GM18511 (cell line): ENCODE results near the gene ILKAP.

Experiments used
- ATAC-seq: cut with Tn5 transposase; IDR thresholded peaks from one replicate; pipeline ENCODE4 v1.9.1; 2021; ENCODE audit warnings: mild to moderate bottlenecking, moderate library complexity; ENCODE audit not compliant: unreplicated experiment

The ILKAP gene

DNA sequence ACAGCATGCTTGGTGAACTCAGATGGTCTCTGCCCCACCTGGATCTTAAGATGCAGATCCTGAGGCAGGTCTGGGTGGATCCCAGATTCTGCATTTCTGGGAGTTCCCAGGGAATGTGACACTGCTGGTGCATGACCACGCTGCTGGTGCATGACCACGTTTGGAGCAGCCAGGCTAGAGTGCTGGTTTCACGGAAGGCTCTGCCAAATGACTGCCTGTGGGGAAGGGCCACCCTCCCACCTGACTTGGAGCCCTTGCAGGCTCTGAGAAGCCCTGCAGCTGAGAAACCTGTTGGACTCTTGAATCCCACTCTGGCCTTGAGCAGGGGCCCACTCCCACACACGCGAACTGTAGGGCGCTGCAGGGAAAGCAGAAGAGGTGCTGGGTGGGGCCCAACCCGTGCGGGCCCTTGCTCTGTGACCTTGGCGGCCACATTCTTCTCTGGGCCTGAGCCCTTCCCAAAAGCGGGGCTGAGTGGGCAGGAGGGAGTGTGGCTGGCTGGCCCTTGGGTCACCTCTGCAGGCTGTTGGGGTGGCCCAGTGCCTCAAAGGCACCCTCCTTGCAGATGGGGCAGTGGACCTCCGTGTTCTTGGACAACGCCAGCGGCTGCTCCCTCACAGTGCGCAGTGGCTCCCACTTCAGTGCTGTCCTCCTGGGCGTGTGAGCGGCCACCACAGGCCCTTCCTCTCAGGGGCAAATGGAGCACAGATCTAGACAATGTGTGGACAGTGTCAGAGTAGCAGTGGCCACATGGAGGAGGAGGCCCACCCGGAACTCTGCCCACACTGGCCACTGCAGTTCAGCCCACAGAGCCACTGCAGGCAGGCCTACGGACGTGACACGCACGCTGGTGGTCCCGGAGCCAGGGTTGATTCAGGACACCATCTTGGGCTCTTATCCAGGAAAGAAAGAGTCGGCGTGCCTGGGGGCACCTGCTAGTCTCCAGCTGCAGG is 36.8 kb downstream of the ILKAP start:
- ATAC-seq, result no peak

DNA sequence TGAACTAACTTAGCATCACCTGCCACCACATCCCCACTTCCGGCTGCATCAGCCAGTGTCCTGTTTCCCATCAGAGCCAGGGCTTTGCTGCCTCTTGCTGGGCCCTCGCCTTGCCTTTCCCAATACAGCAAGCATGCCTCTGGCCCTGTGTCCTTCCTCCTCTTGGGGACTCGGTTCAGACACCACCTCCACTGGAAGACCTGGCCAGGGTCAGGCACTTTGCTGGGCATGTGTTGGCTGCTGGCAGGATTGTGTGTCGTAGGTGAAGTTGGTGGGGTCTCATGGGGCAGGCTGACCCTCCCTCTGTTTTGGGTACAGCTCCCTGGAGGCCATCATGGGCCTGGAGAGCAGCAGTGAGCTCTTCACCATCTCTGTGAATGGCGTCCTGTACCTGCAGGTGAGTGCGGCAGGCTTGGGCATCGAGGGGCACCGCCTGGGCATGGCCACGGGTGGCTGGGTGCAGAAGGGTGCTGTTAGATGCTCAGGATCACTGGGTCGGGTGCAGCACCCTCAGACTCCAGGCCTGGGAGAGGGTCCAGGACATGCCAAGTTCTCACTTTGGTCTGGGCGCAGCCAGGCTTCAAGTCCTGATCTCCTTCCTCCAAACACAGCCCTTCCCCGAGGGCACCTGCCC is 38.1 kb downstream of the ILKAP start:
- no peak for ATAC-seq

DNA sequence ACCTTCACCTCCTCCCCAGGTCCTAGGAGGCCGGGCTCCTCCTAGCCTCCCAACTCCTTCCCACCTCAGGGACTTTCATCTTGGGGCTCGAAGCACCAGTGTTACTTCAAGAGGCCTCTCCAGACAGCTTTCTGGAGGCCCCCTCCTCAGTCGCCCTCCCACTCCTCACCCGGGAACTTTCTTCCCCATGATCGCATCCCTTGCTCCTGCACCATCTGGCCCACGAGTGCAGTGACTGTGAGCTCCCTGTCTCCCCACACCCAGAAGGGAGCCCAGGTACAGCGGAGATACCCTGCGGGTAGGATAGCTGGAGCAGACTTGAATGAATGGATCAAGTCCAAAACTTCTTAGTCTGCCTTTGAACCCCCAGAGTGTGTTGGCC is 38.6 kb downstream of the ILKAP start:
- no peak for ATAC-seq

DNA sequence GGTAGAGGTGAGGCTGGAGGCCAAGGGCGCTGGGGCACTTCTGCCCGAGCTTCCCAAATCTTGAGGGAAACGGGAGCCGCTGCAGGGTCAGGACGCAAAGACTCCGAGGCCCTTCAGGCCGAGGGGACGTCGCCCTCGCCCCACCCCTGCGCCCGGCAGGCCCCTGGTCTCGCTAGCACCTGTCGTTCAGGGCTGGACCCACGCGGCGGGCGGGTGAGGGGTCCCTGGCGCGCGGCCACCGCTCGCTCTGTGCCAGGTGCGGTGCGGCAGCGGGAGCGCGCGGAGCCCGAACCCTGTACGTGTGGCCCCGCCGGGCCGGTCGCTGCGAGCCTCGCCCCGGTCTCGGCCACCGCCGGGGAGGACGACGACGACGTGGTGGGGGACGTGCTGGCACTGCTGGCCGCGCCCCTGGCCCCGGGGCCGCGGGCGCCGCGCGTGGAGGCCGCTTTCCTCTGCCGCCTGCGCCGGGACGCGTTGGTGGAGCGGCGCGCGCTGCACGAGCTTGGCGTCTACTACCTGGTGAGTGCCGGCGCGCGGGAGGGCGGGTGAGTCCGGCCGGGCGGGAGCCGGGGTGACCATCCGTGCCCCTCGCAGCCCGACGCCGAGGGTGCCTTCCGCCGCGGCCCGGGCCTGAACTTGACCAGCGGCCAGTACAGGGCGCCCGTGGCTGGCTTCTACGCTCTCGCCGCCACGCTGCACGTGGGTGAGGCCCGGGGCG is 39.9 kb downstream of the ILKAP start:
- ATAC-seq, result no peak

DNA sequence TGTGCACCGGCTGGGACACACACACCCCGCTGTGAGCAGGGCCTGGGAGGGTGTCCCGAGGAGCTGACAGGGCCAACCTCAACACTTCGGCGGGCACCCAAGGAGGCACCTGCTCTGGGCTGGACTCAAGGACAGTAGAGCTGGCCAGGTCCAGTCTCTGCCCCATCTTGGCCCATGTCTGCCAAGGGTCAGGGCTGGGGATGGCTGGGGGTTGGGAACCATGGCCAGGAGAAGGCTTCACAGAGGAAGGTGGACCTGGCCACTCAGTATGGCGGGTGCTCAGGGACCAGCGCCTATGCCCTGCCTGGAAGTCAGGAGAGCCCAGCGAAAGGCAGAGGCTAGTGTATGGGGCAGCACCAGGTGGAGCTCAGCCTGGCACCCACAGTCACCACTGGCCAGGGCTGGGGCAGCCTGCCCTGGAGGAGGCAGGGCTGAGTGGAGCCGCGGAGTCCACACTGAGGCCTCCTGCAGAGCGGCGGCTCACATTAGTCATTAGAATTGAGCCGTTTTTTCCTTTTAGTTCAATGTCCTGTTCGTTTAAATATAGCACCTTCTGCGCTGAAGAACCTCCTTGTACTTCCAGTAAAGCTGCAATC is 40.6 kb downstream of the ILKAP start:
- ATAC-seq, result no peak

DNA sequence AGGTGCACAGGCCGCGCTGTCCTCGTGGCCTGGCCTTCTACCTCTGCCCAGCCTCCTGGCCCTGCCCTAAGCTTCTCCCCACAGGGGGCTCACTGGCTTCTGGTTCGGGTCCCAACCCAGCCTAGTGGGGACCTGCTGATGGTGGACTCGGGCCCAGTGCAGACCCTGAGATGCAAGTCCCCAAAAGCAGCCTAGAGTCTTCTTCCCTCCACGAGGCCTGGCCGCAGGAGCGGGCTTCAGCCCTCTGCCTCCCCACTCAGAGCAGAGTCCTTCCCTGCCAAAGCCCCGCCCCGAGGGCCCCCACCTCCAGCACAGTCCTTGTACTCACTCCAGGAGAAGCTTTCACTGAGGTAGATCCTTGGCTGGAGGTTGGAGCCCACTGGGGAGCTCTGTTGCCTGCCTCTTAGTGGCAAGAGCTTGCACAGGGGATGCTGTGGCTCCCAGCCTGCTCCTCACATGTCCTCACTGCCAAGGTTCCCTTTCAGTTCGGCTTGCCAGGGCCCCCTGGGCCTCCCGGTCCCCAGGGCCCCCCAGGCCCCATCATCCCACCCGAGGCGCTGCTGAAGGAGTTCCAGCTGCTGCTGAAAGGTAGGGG is 41.1 kb downstream of the ILKAP start:
- ATAC-seq, result no peak

DNA sequence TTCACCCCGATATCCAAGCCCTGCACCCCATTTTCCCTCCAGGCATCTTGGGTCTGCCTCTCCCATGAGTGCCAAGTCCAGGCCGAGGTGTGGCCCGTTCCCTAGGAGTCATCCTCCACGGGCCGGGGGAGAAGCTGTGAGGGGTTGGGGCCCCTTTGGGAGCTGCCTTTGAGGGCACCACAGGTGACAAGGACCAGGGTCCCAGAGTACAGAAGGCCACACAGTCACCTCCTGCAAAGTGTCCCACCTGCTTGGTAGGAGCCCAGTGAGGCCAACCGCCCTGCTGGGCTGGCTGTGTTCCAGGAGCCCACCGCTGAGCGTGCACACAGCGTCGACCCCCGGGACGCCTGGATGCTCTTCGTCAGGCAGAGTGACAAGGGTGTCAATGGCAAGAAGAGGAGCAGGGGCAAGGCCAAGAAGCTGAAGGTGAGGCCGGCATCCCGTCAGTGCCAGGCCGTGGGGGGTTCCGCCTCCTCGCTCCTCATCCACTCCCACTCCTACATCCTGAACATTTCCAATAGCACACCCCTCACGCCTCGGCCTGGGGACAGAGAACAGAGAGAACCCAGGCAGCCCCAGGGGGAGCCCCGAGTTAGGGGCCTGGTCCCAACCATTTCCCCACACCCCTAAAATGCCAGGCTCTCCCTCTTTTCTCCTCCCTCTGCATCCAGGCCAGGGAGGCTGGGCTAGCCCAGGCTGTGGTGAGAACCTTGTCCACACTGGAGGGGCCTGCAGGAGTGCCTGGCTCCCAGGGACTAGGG is 42.0 kb downstream of the ILKAP start:
- ATAC-seq, result no peak

DNA sequence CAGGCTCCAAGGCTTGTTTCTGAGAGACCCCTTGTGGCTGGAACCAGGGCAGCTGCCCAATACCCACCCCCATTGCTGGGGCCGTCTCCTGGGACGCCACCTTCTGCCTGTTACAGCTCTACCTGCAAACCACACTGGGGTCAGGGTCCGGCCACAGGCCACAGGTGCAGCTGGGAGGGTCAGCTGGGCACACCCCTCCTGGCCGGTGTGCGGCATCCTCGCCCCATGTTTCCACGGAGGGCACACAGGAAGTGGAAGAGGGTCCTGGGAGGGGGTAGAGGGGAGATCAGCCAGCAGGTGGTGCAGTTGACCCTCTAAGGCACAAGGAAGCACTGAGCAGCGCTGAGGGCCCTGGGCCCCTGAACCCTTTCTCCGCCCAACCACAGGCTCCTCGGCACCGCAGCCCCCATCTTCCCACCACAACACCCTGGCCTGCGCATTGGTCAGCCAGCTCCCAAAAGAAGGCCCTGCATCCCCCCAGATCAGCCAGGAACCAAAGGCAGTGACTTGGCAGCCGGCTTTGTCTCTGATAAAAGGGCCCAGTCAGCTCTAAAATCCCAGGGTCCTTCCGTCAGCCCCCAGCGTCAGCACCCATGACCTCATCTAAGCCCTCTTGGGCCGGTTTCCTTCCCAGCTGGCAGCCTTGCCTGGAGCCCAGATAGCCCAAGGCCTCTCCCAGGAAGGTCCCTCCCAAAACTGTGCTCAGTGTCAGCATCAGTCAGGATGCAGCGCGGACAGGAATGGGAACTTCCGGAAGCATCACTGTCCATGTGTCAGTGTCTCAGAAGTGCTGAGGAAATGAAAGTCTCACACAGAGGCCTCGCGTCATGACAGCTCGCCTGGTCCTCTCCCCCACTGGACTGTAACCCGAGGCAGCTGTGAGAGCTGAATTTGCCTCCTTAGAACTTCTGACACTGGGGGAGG is 43.0 kb downstream of the ILKAP start:
- ATAC-seq, result no peak

DNA sequence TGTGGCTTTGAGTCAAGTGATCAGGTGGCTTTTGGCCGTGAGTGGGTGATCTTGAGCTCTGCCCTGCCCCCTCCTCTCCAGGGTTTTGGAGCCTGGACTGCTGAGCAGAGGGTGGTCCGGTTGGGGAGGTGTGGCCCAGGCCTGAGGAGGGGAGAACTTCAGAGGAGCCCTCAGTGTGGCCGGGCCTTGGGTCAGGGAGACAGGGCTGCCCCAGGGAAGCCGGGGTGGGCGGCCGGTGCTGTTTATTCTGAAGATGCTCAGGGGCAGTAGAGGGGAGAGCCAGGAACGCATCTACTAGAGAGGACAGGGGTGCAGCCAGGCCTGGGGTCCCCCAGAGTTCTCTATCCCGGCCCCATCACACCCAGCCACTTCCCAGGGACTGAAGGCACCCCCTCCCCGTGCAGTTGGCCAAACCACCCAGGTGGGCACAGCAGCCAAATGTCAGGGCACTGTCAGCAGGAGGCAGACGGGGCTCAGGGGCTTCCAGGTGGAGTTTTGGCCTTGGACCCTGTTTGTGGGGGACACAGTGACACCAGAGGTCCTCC is 43.8 kb downstream of the ILKAP start:
- no peak for ATAC-seq

DNA sequence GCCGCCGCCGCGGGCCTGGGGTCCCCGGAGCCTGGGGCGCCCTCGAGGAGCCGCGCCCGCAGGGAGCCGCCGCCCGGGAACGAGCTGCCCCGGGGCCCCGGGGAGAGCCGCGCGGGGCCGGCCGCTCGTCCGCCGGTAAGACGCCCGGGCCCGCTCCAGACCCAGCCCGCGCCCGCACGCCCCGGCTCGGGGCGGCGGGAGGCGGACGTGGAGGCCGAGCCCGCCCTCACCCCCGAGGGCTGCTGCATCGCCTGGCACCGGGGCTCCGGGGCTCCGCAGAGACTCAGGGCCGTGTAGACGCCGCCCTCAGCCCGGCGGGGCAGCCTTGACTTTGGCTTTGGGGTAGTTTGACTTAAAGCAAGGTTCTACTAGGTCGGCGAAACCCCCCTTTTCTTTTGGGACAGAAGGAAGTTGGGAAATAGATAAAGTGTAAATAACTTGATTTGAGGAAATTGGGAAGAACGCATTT is 44.4 kb downstream of the ILKAP start:
- ATAC-seq, result peak; percentile 27

DNA sequence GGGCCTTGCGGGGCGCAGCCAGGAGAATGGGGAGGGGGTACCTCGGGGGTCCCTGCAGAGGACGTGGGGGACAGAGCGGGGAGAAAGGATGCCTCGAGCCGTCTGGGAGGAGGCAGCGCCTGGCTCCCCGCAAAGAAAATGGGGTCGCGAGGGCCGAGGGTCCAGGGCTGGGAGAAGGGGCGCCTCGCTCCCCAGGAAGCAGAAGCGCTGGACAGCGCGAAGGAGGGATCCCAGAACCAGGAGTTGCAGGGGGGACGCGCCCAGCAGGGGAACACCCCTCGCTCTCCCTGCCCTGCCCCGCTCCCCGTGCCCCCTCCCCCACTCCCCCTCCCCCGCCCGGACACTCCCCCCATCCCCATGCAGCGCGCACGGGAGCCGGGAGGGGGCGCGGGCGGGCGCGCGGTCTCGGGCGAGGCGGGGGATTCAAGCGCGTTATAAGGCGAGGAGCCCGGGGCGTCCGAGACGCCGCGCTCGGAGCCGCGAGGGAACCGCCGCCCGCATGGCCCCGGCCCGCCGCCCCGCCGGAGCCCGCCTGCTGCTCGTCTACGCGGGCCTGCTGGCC is 44.9 kb downstream of the ILKAP start, which contains the start of gene ERFE:
TSS of gene ERFE (plus strand) at position 462 of the 562 bp plus-strand sequence. CDS start at position 500, 38 bp downstream.
- peak; percentile 58 for ATAC-seq

DNA sequence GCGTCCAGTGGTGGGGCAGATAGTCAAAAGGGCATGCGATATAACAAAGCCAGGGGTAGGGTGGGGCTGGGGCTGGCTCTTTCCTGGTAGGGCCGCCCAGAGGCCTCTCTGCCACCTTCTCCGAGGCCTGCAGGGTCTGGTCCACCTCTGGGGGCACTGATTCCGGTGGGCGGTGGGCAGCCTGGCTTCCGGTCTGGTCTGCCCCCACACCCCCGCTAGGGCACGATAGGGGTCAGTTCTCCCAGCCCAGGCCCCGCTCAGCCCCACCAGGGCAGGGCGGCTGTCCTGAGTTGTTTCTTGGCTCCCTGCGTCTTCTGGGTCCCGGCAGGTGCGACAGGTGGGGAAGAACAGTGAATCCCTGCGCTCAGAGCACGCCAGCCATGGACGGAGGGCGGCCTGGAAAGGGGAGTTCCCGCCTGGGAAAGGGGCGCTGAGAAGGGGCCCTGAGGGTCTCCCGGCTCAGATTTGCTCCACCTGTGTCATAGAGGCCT is 45.4 kb downstream of the ILKAP start:
- ATAC-seq, result no peak

DNA sequence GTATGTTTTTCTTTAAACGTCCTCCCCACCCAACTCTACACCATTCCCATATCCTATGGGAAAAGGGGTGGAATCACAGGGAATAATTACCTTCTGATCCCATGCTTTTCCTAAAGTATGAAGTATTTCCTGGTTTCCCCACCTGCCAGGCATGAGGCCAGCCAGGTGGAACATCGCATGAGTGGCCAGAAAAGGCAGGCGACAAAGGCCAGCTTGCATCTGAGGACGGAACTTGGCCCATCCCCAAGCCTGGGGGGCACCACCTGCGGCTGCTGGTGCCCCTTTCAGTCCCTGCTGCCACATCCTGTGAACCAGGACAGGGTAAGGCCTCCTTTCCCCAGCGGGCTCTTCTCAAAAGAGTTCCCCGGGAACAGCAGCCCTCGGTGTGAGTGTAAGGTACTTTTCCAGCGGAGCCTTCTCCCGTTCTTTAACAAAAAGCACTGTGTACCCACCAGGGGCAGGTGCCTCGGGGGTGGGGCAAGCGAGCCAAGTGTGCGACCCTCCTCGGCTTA is 45.9 kb downstream of the ILKAP start:
- no peak for ATAC-seq

DNA sequence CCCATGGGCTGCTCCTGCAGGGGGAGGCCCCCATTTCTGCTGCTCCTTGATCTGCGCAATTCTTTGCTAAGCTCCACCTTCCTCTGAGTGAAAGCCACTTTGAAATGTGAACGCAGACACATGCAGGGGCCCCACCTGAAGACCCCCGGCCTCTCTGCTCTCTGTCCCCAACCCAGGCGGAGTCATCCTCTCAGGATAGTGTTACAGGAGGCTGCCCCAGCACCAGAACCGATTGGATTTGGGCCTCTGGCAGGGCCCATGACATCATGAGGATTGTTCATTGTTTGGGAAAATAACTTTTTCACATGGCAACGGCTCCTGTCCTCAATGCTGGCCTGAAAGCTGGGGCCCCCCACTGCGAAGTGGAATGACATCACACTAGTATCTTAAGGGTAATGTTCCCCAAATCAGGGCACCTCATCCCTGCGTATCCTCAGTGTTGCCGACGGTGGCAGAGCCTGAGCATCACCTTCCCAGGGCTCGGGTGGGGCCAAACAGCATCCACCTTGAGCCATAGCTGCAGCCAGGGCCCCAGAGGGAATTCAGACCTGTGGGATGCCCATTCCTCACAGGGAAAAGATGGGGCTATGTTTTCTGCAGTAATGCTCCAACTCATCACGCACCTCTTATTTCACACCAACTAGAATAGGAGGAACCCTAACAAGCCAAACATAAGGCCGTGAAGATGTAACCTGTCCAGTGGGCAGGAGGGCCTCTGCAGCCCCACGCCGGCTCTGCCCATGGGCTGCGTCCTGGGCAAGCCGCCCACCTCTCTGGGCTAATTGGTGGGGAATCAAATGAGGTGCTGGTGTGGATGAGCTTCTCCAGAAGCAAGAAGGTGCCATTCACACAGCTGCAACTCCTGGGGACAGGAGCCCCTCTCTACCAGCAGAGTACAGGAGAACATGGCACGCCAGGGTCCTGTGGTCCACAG is 47.5 kb downstream of the ILKAP start:
- no peak for ATAC-seq

DNA sequence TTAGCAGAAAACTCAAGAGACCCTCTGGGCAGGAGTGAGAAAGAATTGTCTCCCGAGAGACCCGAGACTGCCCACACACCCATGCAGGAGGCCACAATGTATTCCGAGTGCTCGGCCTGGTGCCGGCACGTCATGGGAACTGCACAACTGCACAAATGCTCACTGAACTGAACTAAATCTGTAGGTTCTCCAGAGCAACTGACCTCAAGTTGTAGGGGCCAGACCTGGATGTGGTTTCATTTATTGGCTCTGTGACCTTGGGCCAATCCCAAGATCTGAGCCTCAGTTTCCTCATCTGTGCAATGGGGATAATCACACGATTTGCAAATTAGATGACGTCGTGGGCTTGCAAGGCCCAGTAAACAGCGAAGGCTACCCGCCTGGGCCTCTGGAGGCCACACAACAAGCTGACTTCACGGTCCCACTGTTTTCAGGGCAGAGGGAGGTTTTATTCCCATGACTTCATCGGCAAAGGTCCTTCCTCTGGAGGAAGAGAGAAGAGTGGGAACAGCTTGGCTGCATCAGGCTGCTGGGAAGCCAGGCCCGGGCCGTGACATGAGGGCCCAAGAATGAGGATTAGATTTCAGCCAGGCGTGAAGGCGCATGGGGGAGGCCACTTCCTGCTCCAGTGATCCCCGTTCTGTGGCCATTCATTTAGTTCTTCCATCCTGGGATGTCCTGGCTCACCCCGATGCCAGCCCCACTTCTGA is 48.3 kb downstream of the ILKAP start:
- ATAC-seq, result no peak

DNA sequence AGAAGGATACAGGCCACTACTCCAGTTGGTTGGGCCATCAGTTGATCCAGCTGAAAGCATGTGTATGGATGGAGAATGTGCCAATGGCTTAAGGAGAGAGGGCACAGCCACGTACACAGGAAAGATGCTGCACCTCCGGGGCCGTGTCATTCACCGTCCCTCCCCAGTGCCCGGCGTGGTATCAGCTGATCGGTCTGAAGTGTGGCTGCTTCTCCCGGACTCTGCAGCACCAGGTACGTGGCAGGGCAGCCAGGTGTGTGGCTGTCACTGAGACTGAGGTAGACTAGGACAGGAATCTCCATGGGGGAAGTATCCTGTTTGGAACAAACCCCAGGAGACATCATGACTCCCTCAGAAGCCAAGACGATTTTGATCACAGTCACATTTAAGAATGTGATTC is 48.9 kb downstream of the ILKAP start:
- no peak for ATAC-seq
